HG03095 (cell line): ENCODE measurements around the gene TULP4.
"Not testable (repeated sequence)": the region's sequence is repeated elsewhere in the genome, so short reads cannot be mapped to it uniquely, and the experiment has no call there.

Experiments used
- ATAC-seq: cut with Tn5 transposase; IDR thresholded peaks from one replicate; pipeline ENCODE4 v1.9.1; 2021; ENCODE audit warnings: moderate library complexity; ENCODE audit not compliant: unreplicated experiment

Gene TULP4

GRCh38 chr6:158519761-158520160 lies 207.5 kb downstream of the TULP4 start:
- no peak for ATAC-seq

- not testable (repeated sequence) for ATAC-seq
Observed at GRCh38 chr6:158520975-158521374, 208.7 kb downstream of the TULP4 start.

GRCh38 chr6:158521759-158522158 lies 209.5 kb downstream of the TULP4 start:
- no peak for ATAC-seq

- no peak for ATAC-seq
Observed at GRCh38 chr6:158522616-158523015, 210.4 kb downstream of the TULP4 start.

GRCh38 chr6:158524311-158524710 lies 212.0 kb downstream of the TULP4 start:
- no peak for ATAC-seq

- ATAC-seq: not testable (repeated sequence)
Observed at GRCh38 chr6:158527858-158528257, 215.6 kb downstream of the TULP4 start.

GRCh38 chr6:158528826-158529225 lies 216.6 kb downstream of the TULP4 start:
- ATAC-seq: no peak

- no peak for ATAC-seq
Observed at GRCh38 chr6:158529629-158530028, 217.4 kb downstream of the TULP4 start.

GRCh38 chr6:158531566-158531965 lies 219.3 kb downstream of the TULP4 start:
- ATAC-seq: no peak

- ATAC-seq: no peak
Observed at GRCh38 chr6:158531970-158532369, 219.7 kb downstream of the TULP4 start.

GRCh38 chr6:158536084-158536890 lies 224.0 kb downstream of the TULP4 start:
- no peak for ATAC-seq

GRCh38 chr6:158536891-158537798 lies 224.9 kb downstream of the TULP4 start:
- no peak for ATAC-seq

- no peak for ATAC-seq
Observed at GRCh38 chr6:158538741-158539140, 226.5 kb downstream of the TULP4 start.

GRCh38 chr6:158539413-158539812 lies 227.1 kb downstream of the TULP4 start:
- ATAC-seq: no peak

- no peak for ATAC-seq
Observed at GRCh38 chr6:158539881-158540280, 227.6 kb downstream of the TULP4 start.

- ATAC-seq: no peak
Observed at GRCh38 chr6:158543606-158544185, 231.4 kb downstream of the TULP4 start.

- ATAC-seq: no peak
Observed at GRCh38 chr6:158544428-158544827, 232.2 kb downstream of the TULP4 start.

GRCh38 chr6:158545043-158545966 lies 233.0 kb downstream of the TULP4 start:
- ATAC-seq: no peak

- ATAC-seq: no peak
Observed at GRCh38 chr6:158548418-158549161, 236.3 kb downstream of the TULP4 start.
